WI38 (cell line): ENCODE results near the gene AGPS.

Experiments used
- H3K4me3 ChIP-seq: 2 replicates; pipeline ENCODE4 v1.5.1; 2011; ENCODE audit warnings: low read depth, mild to moderate bottlenecking, control low read depth, low read length
- TF ChIP-seq, protein P1 (sequence below): IDR thresholded peaks from 2 replicates; pipeline ENCODE4 v1.5.1; 2012; ENCODE audit warnings: low read depth, mild to moderate bottlenecking, control low read depth, low read length

Gene AGPS

DNA sequence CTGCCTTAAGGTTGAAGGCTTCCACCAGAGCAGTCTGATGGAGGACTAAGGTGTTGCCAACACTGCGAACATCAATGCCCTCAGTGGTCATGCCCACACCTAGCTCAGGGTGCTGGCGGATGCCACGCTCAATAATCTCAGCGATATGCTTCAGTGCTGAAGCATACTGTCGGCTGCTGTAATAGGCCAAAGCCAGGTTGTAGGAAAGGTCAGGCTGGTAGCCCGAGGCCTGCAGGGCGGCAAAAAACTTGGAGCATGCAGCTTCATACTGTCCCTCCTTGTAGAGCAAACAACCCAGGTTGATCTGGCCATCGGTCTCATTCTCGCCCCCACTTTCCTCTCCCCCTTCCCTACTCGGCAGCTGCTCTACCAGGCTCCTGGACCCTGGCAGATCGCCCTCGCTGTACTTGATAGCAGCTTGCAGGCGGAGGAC lies 159.4 kb downstream of the AGPS start:
- TF ChIP-seq, protein P1, sequence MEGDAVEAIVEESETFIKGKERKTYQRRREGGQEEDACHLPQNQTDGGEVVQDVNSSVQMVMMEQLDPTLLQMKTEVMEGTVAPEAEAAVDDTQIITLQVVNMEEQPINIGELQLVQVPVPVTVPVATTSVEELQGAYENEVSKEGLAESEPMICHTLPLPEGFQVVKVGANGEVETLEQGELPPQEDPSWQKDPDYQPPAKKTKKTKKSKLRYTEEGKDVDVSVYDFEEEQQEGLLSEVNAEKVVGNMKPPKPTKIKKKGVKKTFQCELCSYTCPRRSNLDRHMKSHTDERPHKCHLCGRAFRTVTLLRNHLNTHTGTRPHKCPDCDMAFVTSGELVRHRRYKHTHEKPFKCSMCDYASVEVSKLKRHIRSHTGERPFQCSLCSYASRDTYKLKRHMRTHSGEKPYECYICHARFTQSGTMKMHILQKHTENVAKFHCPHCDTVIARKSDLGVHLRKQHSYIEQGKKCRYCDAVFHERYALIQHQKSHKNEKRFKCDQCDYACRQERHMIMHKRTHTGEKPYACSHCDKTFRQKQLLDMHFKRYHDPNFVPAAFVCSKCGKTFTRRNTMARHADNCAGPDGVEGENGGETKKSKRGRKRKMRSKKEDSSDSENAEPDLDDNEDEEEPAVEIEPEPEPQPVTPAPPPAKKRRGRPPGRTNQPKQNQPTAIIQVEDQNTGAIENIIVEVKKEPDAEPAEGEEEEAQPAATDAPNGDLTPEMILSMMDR = no peak
- peak overlapping the region; percentile 76 for H3K4me3 ChIP-seq

DNA sequence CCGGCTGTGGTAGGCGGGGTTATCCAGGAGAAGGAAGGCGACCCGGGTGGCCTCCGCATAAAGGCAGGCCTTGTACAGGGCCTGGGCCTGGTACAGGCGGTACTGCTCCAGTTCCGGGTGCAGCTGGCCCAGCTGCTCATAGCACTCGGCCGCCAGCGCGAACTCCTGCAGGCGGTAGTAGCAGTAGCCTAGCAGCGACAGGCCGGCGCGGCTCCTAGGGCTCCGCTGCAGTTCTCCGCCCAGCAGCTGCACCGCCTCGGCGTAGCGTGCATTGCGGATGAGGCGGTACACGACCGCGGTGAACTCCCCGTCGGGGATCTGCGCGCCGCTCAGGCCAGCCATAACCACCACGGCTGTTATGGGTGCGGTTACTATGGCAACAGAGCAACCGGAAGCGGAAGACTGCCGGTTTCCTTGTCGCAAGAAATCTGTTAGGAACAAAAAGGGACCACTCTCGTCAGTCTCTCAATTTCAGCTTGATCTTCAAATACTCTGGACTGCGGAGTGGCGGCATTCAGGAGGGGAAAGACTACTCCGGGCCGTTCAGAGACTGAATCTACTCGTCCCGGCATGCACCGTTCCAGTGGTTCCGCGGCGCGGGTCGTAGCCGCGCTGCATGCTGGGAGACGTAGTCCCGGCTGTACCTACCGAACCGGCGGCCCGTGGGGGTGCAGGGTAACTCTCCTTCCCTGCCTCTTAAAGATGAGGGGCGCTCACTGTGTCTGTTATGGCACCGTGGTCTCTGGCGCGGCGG lies 160.0 kb downstream of the AGPS start:
- TF ChIP-seq, protein P1 = no peak

DNA sequence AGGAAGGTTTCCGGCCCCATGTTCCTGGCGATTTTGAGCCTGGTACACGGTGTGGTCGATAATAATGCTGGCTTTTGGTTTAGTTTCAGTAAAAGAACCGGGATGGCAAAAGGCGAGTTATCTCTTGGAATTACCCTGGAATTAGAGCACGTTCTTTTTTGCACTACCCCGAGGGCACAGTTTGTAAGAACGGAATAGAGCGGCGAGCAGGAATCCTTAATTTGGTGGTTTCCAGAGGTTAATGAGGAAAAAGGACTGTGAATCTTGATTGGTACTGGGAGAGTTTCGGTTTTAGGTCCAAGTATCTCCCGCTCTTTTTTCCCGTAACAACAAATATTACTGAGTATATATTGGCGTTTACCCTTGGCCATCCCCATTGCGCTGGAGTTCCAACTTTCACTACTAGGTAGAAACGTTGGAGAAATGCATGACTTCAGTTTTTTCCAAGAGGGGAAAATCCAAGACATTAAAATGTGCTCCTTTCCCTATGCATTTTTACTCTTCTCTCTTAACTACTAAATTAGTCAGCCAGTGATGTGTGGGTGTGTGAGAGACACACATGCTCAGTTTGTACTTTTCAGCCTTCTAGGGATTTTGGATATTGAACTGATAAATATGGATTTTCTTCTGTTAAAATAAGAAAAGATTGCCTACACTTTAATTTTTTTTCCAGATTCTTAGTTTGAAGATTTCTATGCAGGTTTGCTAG lies 160.8 kb downstream of the AGPS start:
- TF ChIP-seq, protein P1 = no peak
- peak overlapping the region; percentile 76 for H3K4me3 ChIP-seq

More for the DNA sequence above, 160.0 kb downstream of the AGPS start:
- H3K4me3 ChIP-seq = peak overlapping the region; percentile 76

DNA sequence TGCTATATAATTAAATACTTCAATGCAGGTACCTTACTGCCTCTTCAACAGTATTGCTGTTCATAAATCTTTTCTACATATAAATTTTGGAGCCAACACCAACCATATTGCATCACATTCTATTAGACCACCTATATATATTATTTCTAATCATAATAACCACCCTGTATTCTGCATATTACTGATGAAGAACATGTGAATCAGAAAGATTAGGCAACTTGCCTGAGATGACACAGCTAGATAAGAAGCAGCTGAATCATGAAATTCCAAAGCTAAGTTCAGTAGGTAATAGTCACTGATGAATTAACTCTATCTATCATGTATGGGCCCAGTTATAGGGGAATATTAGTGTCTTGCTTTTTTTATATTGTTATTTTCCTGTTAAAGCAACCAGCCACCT lies 161.8 kb downstream of the AGPS start:
- TF ChIP-seq, protein P1 = no peak
- no peak overlapping the region for H3K4me3 ChIP-seq

DNA sequence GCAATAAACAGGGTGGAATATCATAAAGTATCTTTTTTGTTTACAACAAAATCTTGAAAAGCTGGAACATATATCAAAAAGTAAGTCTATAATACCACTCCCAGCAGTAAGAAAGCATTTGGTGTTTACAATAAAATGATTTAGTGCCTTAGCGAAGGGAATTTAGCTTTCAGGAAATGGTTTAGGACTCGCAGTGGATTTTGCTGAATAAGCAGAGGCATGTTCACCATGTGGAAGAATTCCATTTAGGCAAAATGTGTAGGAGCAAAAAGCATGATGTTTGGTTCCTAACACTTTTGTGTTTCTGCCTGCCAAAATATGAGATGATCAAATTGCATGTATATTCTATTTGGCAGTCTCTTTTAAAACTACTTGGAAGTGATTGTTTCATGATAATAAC lies 163.6 kb downstream of the AGPS start:
- no peak overlapping the region for H3K4me3 ChIP-seq
- TF ChIP-seq, protein P1 = no peak

DNA sequence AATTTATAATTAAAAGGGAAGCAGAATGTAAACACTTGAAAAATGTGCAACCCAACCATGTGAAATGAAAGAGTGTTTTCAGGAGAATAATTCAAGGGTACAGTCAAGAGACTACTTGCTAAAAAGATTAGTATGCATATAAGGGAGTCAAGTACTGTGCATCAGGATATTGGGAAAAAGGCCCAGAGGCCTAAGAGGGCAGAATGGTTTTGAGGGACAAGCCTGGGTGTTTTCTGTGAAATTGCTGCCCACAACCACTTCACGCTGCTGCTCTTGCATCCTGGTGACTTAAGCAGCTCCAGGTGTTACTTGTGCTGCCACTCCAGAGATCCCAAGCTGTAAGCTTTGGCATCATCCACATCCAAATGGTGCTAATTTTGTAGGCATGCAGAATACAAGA lies 165.2 kb downstream of the AGPS start:
- H3K4me3 ChIP-seq = no peak overlapping the region
- TF ChIP-seq, protein P1 = no peak

DNA sequence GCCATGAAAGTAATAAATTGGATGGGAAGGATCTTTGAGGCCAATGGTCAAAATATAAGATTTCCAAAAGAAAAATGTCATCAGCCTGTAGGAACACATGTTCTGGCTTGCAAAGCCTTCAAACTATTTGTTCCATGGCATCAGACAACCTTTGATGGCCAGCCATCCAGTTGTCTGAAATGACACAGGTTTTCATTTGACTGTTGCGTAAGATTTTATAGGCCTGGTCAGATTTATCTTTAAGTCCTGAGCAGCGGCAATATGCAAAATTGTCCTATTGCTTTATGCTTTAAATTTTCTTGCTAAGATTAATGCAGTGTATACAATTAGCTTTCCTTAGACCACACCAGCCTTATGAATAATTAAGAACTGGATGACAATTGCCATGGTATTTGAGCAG lies 167.1 kb downstream of the AGPS start:
- TF ChIP-seq, protein P1 = no peak
- H3K4me3 ChIP-seq = no peak overlapping the region
